ENCODE results near the gene GDF15. TPM values are rescaled to one million over a fixed set of nuclear protein-coding genes. Genes with fewer than 3 reads are reported as not detected.

GDF15 gene
- total RNA-seq, 1 experiment from 2014 or later, result 5.1 TPM

- no peak for DNase-seq (ENCODE audit: low read depth)
Measured at GRCh38 chr19:18431351-18432197, 45.6 kb downstream of the GDF15 start.

GRCh38 chr19:18432275-18433014 is 46.5 kb downstream of the GDF15 start:
- no peak for DNase-seq (ENCODE audit: low read depth)

DNA sequence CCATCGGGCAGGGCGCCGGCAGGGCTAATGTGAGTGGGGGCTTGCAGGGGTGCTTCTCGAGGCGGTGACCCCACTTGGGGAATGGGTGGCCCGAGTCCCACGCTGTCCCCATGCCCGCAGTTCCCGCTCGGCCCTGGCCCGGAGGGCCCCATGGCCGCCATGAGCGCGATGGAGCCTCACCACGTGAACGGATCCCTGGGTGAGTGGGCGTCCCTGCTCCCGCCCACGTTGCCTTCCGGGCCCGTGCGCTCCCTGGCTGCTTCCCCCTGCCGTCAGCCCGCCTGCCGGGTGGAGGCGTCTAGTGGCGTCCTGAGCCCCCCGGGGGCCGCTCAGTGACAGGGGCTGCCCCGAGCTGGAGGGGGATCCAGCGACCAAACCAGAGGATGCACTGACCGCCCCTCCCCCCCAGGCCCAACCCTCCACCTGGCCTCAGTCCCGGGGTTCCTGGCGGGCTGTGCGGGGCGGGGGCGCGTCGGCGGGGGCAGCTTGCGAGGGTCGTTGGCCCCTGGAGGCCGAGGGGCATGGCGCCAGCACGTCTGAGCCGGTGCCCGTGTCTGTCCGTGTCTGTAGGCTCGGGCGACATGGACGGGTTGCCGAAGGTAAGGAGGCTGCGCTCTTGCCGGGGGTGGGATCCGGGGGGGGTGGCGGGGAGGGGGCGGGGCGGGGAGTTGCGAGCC is 47.2 kb downstream of the GDF15 start:
- DNase-seq (ENCODE audit: low read depth), result peak; percentile 76

GRCh38 chr19:18433735-18434398 is 47.9 kb downstream of the GDF15 start:
- peak; percentile 41 for DNase-seq (ENCODE audit: low read depth)

GRCh38 chr19:18434411-18435175 is 48.6 kb downstream of the GDF15 start:
- DNase-seq (ENCODE audit: low read depth), result no peak

DNA sequence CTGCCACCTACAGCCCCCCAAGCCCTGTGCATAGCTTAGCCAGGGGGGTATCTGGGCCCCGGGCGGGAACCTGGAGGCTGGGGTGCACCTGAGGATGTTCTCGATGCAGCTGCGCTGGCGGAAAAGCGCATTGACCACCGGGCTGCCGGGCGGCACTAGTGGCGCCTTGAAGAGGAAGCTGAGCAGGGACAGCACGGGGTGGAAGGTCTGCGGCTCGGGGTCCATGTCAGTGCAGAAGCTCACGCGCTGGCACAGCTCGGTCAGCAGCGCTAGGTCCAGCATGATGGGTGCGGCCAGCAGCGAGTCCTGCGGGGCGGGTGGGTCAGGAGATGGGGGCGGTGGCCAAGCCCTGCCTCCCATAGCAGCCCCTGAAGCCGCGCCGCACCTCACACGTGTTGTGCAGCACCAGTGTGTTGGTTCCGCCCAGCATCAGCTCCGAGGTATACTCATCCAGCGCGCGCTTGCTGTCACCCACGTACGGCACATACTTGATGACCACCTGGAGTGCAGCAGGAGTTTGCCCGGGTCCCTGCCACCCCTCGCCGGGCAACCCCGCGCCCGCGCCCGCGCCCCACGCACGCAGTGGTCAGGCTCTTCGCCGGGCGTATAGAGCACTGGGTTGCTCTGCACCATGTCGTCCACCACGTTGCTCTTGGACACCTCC is 49.4 kb downstream of the GDF15 start:
- no peak for DNase-seq (ENCODE audit: low read depth)

DNA sequence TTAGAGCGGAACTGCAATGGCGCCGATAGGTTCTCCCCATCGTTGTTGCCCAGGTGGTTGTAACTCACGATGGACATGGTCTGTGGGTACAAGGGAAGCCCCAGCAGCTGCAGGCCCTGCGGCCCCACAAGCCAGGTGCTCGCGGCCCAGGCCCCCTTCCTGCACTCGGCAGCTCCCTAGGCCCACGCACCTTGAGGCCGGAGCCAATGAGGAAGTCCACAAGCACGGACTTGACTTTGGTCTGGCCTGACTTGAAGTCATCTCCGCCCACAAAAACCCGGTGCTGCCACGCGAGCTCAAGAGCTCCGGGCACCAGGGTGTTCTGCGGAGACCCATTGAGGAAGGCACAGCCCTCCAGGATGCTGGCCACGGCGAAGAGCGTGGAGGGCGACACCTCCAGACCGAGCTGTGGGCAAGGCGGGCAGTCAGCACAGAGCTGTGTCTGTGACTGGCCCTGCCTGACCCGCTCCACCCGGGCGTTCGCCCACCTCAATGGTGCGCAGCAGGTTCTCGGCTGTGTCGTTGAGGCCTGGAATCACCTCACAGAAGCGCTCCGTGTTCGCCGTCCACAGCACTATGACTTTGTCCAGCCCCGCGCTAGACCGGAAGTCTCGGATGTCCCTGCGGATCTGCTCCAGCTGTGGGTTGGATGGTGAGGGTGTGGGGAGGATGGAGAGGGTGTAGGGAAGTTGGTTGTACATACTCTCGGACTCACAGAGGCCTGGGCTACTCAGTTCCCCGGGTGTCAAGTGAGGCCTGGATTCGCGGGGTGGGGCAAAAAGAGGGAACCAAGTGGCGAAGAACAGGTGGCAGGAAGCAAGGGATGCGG is 50.1 kb downstream of the GDF15 start:
- DNase-seq (ENCODE audit: low read depth), result no peak

DNA sequence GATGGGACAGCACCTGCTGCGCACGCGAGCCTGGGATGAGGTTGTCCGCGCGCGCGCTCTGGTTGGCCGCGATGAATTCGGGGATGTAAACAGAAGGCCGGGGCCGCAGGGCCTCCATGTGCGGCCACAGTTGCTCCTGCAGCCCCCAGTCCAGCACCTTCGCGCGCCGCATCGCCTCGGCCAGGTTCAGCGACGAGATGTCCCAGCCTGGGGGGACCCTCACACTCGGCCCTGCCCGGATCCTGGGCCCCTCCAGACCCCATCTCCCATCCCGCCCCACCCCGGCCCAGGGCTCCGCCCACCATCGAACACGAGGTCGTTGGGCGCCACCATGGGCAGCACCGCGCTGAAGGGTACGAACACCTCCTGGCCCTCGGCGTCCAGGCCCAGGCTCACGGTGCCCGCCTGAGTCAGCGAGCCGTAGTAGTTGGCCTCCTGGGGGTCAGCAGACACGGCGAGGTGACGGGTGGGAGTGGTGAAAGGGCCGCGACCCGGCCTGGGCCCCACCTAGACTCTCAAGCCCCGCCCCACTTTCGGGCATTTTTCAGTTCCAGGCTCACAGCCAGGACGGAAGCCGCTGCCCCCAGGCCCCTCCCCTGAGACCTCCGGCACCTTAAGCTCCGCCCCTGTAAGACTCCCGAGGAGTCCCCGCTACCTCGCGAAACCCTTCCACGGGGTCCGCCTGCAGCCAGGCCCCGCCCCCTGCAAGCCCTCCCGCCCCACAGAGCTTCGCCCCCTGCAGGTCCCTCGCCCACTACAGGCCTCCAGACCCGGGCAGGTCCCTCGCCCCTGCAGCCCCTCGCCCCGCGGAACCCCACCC is 50.9 kb downstream of the GDF15 start:
- peak; percentile 87 for DNase-seq (ENCODE audit: low read depth)

GRCh38 chr19:18437491-18438330 is 51.8 kb downstream of the GDF15 start, which contains the start of gene ISYNA1:
ISYNA1 (minus strand) TSS chr19:18438133; CDS start chr19:18437979, 154 bp downstream.
- DNase-seq (ENCODE audit: low read depth), result peak; percentile 56

DNA sequence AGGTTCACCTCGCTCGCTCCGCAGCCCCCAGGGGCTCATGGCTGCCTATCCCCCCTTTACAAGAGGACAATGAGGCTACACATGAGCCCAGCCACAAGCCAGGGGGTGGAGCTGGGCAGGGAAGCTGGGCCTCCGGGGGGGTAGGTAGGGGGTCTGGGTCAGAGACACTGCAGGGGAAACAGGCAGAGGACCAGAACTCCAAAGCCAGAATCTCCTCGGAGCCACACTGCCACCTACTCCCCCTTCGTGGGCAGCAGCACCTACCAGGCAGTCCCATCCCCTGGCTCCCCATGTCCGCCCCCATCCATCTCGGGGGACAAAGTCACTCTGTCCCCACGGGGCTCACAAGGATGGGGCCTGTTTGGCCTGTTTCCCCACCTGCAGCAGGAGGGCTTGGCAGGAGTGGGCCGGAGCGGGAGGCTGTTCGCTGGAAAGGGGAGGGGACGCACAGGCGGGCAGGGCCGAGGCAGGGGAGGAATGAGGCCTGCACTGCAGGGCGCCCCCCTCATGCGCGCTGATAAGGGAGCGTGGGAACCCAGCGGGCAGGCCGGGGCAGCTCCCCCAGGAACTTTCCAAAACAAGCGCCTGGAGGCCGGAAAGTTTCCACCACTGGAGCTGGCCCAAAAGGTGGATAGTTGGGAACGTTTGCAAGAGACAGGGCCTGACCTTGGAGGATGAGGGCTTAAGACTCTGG is 52.5 kb downstream of the GDF15 start:
- peak; percentile 69 for DNase-seq (ENCODE audit: low read depth)

Other genes with a start within 250 kb of the GDF15 start
- 6.5 and 14.2 TPM in 2 replicates for gene PIK3R2, start 233.0 kb upstream of the GDF15 start, total RNA-seq (2014; rRNA removed; shearing (Covaris generic))
- gene IFI30, start 212.3 kb upstream of the GDF15 start, total RNA-seq (2014; rRNA removed; shearing (Covaris generic)), result 17.8 and 20.2 TPM in 2 replicates
- gene MPV17L2, start 192.9 kb upstream of the GDF15 start, total RNA-seq (2014; rRNA removed; shearing (Covaris generic)), result 43.3 and 67.4 TPM in 2 replicates
- gene RAB3A, start 182.1 kb upstream of the GDF15 start, total RNA-seq (2014; rRNA removed; shearing (Covaris generic)), result 0.23 TPM in 1 of 2 replicates, not detected in the other
- 0.17 TPM in 1 of 2 replicates, not detected in the other for gene PDE4C, start 159.7 kb upstream of the GDF15 start, total RNA-seq (2014; rRNA removed; shearing (Covaris generic))
- 0.74 and 12.6 TPM in 2 replicates for gene IQCN, start 111.7 kb upstream of the GDF15 start, total RNA-seq (2014; rRNA removed; shearing (Covaris generic))
- 75.0 and 75.6 TPM in 2 replicates for gene JUND, start 104.5 kb upstream of the GDF15 start, total RNA-seq (2014; rRNA removed; shearing (Covaris generic))
- gene LSM4, start 63.1 kb upstream of the GDF15 start, total RNA-seq (2014; rRNA removed; shearing (Covaris generic)), result 318 and 351 TPM in 2 replicates
- 4.6 and 16.4 TPM in 2 replicates for gene PGPEP1, start 45.6 kb upstream of the GDF15 start, total RNA-seq (2014; rRNA removed; shearing (Covaris generic))
- not detected in 2 replicates for gene LRRC25, start 11.5 kb downstream of the GDF15 start, total RNA-seq (2014; rRNA removed; shearing (Covaris generic))
- 57.4 and 73.6 TPM in 2 replicates for gene SSBP4, start 33.2 kb downstream of the GDF15 start, total RNA-seq (2014; rRNA removed; shearing (Covaris generic))
- gene ISYNA1, start 52.0 kb downstream of the GDF15 start, total RNA-seq (2014; rRNA removed; shearing (Covaris generic)), result 7.0 and 7.4 TPM in 2 replicates
- gene ELL, start 135.9 kb downstream of the GDF15 start, total RNA-seq (2014; rRNA removed; shearing (Covaris generic)), result 12.8 and 14.2 TPM in 2 replicates
- gene FKBP8, start 157.4 kb downstream of the GDF15 start, total RNA-seq (2014; rRNA removed; shearing (Covaris generic)), result 169 and 180 TPM in 2 replicates
- 74.4 and 88.4 TPM in 2 replicates for gene KXD1, start 171.7 kb downstream of the GDF15 start, total RNA-seq (2014; rRNA removed; shearing (Covaris generic))
- 1,164 and 1,229 TPM in 2 replicates for gene UBA52, start 185.7 kb downstream of the GDF15 start, total RNA-seq (2014; rRNA removed; shearing (Covaris generic))
- 140 and 173 TPM in 2 replicates for gene REX1BD, start 202.6 kb downstream of the GDF15 start, total RNA-seq (2014; rRNA removed; shearing (Covaris generic))
- 0.40 TPM in 1 of 2 replicates, not detected in the other for gene CRLF1, start 220.6 kb downstream of the GDF15 start, total RNA-seq (2014; rRNA removed; shearing (Covaris generic))
- 0.17 TPM in 1 of 2 replicates, not detected in the other for gene TMEM59L, start 226.7 kb downstream of the GDF15 start, total RNA-seq (2014; rRNA removed; shearing (Covaris generic))